Activated CD8-positive, alpha-beta T cell treated with anti-CD3 and anti-CD28 coated beads, Interleukin-2, amount 10 ng/mL, durations not matched to agents 7 days and 5 days (primary cell): ENCODE results near the gene PHACTR3. TPM values are rescaled to one million over a fixed set of nuclear protein-coding genes. Genes with fewer than 3 reads are reported as not detected.

ENCODE experiments used
- ATAC-seq: fragments of 150-1000 bp; cut with Tn5 transposase; one replicate; pipeline ENCODE4 v1.10.0; 2021; ENCODE audit warnings: moderate library complexity
- CTCF ChIA-PET: fragments of 350-600 bp; sonication (Branson Sonifier 250); formaldehyde crosslinking; loops from one replicate; lab custom pipeline; 2021; ENCODE audit warnings: antibody characterized with exemption; lab: Charles Lee
- POLR2A ChIA-PET: fragments of 350-600 bp; sonication (Branson Sonifier 250); formaldehyde crosslinking; loops from one replicate; lab custom pipeline; 2021; ENCODE audit warnings: antibody characterized with exemption; lab: Charles Lee
- DNase-seq: peaks from one replicate; pipeline ENCODE4 v3.0.0-alpha.2; 2020
- H3K27ac Mint-ChIP-seq: one replicate; pipeline ENCODE4 v1.8.0; 2021; ENCODE audit warnings: mild to moderate bottlenecking, mixed read lengths
- H3K27me3 Mint-ChIP-seq: one replicate; pipeline ENCODE4 v1.8.0; 2021; ENCODE audit warnings: low read depth, mixed read lengths
- H3K36me3 Mint-ChIP-seq: one replicate; pipeline ENCODE4 v1.8.0; 2021; ENCODE audit warnings: low read depth, mixed read lengths
- H3K4me1 Mint-ChIP-seq: one replicate; pipeline ENCODE4 v1.8.0; 2021; ENCODE audit warnings: low read depth, mixed read lengths
- H3K4me3 Mint-ChIP-seq: one replicate; pipeline ENCODE4 v1.8.0; 2021; ENCODE audit warnings: mild to moderate bottlenecking, mixed read lengths
- H3K9me3 Mint-ChIP-seq: one replicate; pipeline ENCODE4 v1.8.0; 2022; ENCODE audit warnings: mixed read lengths; ENCODE audit not compliant: insufficient read depth
- total RNA-seq, 2 experiments: library from RNA; stranded (reverse); gene quantifications; one replicate each; pipeline ENCODE4 v1.2.3, GENCODE V29; 2021

Gene PHACTR3
- total RNA-seq, 2 experiments from 2014 or later, result not detected

DNA sequence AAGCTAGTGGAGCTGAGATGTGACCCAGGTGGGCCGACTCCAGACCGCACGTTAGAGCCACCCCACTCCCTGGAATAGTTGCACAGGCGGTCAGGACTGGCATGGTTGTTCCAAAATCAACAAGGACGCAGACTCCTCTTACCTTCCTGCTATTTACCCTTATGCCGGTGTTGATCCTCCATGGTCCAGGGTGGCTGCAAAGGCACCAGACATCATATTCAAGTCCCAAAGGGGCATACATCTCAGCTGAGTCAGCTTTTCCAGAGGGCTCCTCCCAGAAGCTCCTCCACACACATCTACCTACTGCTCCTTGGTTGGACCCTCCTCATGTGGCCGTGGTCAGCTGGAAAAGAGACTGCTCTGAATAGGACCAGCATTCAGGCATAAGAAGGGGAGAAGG, 216.9 kb downstream of the PHACTR3 start:
- no peak for DNase-seq
- Mint-ChIP-seq H3K36me3 (no peaks in the 10 kb centered on the region), H3K4me3 (no peak overlapping the region), H3K27me3 (no peaks in the 10 kb centered on the region), H3K27ac (no peak overlapping the region), H3K4me1 (no peaks in the 10 kb centered on the region), H3K9me3 (no peaks in the 10 kb centered on the region)
- CTCF ChIA-PET, result no interaction called here
- POLR2A ChIA-PET, result no interaction called here
- no peak for ATAC-seq

DNA sequence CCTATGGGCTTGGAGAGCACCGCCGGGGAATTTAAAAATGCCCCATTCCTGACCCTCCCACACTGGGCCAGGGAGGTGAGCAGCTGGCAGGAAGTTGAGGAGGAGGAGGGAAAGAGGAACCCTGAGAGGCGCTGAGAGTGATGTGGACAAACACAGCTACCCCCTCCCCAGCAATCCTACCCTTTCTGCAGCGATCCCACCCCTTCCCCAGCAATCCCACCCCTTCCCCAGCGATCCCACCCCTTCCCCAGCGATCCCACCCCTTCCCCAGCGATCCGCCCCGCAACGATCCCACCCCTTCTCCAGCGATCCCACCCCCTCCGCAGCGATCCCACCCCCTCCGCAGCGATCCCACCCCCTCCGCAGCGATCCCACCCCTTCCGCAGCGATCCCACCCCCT, 217.4 kb downstream of the PHACTR3 start:
- CTCF ChIA-PET, result no interaction called here
- no peaks in the 10 kb centered on the region for H3K36me3 Mint-ChIP-seq
- no peak overlapping the region for H3K4me3 Mint-ChIP-seq
- DNase-seq (no peak), ATAC-seq (no peak)
- H3K27ac Mint-ChIP-seq, result no peak overlapping the region
- no peaks in the 10 kb centered on the region for H3K27me3 Mint-ChIP-seq
- POLR2A ChIA-PET, result no interaction called here
- no peaks in the 10 kb centered on the region for H3K4me1 Mint-ChIP-seq
- no peaks in the 10 kb centered on the region for H3K9me3 Mint-ChIP-seq

DNA sequence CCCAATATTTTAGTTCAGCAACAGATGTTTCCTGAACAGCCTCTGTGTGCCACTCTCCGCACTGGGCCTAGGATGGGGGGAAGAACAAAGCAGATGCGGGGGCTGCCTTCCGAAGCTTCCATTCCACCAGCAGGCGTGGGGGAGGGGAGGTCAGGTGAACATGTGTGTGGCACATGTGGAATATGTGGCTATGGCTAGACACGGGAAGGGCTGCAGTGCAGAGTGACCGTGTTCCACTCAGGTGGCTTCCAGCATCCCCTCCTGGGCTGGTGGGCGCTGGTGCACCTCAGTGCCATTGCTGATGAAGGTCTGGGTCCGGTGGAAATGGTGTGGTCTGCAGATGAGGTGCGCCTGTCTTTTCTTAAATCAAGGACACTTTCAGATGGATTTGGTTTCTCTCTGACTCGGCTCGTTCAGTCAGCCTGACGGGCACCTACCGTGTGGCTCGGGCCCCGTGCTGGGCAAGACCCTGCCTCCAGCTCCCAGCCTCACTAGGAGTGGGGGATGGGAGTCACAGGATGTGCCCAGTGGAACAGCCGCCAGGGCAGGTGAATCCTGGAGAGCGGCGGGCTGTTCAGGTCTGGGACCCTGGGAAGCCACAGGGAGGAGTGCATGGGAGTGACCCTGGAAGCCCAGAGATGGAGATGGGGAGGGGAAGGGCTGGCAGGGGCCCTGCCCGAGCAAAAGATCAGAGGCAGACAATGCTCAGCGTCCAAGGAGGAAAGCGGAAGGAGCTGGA, 218.1 kb downstream of the PHACTR3 start:
- CTCF ChIA-PET, result no interaction called here

DNA sequence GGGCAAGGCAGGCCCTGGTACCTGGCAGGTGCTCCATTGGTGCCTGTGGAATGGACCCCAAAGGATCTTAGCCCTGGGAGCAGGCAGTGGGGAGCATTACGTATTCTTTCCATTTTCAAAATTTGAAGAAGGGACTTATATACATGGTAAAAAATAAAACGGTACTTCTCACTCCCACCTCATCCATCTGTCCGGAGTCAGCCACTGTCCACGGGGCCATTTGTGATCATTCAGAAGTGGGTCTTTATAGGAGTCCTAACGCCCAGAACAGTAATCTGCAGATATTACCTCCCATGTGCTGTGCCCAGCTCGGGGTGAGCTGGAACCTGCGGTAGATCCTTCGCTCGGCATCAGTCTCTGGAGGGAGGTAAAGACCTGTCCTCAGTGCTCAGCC, 218.7 kb downstream of the PHACTR3 start:
- POLR2A ChIA-PET, result no interaction called here
- Mint-ChIP-seq H3K9me3 (no peaks in the 10 kb centered on the region), H3K27me3 (no peaks in the 10 kb centered on the region), H3K27ac (no peak overlapping the region), H3K4me3 (no peak overlapping the region), H3K4me1 (no peaks in the 10 kb centered on the region), H3K36me3 (no peaks in the 10 kb centered on the region)
- DNase-seq (no peak), ATAC-seq (no peak)
- CTCF ChIA-PET, result no interaction called here

More for the DNA sequence above, 218.1 kb downstream of the PHACTR3 start:
- Mint-ChIP-seq H3K27me3 (no peaks in the 10 kb centered on the region), H3K36me3 (no peaks in the 10 kb centered on the region), H3K4me1 (no peaks in the 10 kb centered on the region), H3K27ac (no peak overlapping the region), H3K9me3 (no peaks in the 10 kb centered on the region), H3K4me3 (no peak overlapping the region)
- ATAC-seq (no peak), DNase-seq (no peak)
- POLR2A ChIA-PET, result no interaction called here

DNA sequence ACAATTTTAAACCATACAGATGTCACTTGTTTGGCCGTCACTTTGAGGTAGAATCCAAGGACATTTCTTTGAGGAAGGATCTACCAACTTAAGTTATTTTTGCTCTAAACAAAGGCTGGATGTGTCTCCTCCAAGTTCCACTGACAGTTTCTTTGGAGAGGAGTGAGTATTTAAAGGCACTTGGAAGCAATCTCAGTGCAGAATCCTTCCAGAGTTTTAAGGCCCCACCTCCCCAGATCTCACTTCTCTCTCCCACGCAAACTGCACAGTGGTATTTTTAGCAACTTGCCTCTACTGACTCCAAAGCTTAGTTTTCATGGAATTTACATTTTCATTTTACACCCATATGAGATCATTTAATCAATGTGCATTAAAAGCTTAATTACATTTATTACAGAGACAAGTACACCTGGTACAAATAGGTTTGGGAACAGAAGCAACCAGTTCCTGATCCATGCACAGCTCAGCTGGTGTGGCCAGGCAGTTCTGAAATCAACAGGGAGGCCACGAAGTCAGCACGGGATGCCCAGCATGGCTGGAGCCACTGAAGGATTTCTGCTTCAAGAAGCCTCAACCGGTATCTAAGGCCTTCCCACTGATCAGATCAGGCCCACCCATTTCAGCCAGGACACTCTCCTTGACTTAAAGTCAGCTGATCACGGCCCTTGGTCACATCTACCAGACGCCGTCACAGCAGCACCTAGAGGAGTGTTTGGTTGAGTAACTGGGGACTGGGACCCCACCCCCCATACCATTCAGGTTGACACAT, 219.3 kb downstream of the PHACTR3 start:
- H3K9me3 Mint-ChIP-seq, result no peaks in the 10 kb centered on the region
- no peak overlapping the region for H3K27ac Mint-ChIP-seq
- ChIA-PET POLR2A (no interaction called here), CTCF (no interaction called here)
- no peaks in the 10 kb centered on the region for H3K4me1 Mint-ChIP-seq
- H3K36me3 Mint-ChIP-seq, result no peaks in the 10 kb centered on the region
- DNase-seq (no peak), ATAC-seq (no peak)
- no peaks in the 10 kb centered on the region for H3K27me3 Mint-ChIP-seq
- H3K4me3 Mint-ChIP-seq, result no peak overlapping the region

DNA sequence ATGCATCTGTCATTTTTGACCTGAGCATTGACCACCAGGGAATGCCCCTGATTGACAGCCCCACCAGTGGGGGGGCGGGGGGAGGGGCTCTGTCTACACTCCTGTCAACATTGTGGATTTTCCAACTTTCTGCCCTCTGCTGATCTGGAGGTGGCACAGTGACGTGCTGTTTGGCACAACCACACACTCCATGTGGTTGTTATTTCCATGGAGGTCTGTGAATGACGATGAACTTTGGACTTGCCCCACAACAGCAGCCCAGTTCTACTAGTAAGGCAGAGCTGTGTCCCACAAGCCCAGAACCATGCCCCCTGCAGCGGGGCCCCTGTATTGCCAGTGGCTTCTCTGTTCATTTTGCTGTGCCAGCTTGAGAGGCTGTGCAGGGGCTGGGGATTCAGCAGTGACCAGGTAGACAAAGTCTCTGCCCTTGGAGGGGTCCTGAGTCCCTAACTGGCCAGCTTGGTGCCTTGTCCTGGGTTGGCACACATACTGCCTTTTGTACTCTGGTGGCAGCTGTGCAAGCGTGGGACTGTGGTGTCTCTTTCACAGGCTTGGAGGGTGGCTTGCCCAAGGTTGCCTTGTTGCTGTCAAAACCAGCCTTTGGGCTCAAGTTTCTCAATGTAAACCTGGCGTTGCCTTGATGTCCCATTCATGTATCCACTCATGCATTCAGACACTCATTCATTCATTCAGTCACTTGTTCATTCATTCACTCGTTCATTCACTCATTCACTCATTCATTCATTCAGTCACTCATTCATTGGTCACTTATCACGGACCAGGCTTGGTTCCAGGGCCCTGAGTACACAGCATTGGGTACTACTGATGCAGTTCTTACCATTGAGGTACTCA, 220.6 kb downstream of the PHACTR3 start:
- H3K27ac Mint-ChIP-seq, result no peak overlapping the region
- ATAC-seq, result no peak
- no peak overlapping the region for H3K4me3 Mint-ChIP-seq
- peaks cover under 1% of the 10 kb centered on the region for H3K27me3 Mint-ChIP-seq
- no peak for DNase-seq
- no peaks in the 10 kb centered on the region for H3K4me1 Mint-ChIP-seq
- H3K9me3 Mint-ChIP-seq, result no peaks in the 10 kb centered on the region
- H3K36me3 Mint-ChIP-seq, result no peaks in the 10 kb centered on the region
- ChIA-PET CTCF (no interaction called here), POLR2A (no interaction called here)

DNA sequence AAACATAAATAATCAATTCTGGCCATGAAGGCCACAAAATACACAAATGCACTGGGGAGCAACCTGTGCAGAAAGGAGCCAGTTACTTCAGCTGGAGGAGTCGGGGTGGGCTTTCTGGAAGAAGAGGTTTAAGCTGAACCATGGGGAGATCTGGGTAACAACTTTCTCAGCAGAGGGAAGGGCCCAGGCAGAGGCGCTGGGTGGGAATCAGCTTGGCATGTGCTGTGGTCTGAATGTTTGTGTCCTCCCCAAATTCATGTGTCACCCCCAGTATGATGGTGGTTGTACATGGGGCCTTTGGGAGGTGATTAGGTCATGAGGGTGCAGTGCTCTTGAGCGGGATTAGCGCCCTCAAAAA, 221.2 kb downstream of the PHACTR3 start:
- ChIA-PET POLR2A (no interaction called here), CTCF (no interaction called here)
- Mint-ChIP-seq H3K27ac (no peak overlapping the region), H3K4me3 (no peak overlapping the region), H3K9me3 (no peaks in the 10 kb centered on the region), H3K36me3 (no peaks in the 10 kb centered on the region), H3K27me3 (peaks cover 3% of the 10 kb centered on the region), H3K4me1 (no peaks in the 10 kb centered on the region)
- DNase-seq (no peak), ATAC-seq (no peak)

DNA sequence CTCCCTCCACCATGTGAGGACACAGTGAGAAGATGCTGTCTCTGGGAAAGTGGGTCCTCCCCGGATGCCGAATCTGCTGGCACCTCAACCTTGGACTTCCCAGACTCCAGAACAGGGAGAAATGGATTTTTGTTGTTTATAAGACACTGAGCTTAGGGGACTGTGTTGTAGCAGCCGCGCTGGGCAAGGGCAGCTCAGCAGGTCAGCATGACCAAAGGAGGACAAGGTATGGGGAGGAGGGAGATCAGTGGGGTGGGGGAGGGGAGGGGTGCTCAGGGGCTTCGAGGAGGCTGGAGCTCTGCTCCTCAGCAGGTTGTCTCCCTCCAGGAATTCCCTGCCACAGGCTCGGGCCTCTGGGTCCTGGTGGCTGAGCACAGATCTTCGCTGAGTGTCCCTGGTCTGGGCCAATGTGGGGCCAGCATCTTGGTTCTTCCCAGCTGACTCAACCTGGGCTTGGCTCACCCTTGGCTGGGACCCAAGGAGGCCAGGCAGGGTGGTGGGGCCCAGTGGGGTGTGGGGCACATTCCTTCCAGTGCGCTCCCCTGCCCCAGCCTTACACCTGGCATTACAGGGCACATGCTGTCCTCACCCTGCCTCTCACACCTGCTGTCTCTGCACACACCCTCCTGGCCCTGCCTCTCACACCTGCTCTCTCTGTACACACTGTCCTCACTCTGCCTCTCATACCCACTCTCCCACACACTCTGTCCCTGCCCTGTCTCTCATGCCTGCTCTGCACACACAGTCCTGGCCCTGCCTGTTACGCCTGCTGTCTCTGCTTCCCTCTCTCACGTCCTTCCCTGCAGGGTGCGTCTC, 221.8 kb downstream of the PHACTR3 start:
- CTCF ChIA-PET, result no interaction called here
- ATAC-seq (no peak), DNase-seq (no peak)
- no peaks in the 10 kb centered on the region for H3K4me1 Mint-ChIP-seq
- H3K9me3 Mint-ChIP-seq, result no peaks in the 10 kb centered on the region
- no peak overlapping the region for H3K4me3 Mint-ChIP-seq
- H3K27ac Mint-ChIP-seq, result no peak overlapping the region
- no peaks in the 10 kb centered on the region for H3K36me3 Mint-ChIP-seq
- POLR2A ChIA-PET, result no interaction called here
- H3K27me3 Mint-ChIP-seq, result peaks cover 3% of the 10 kb centered on the region

DNA sequence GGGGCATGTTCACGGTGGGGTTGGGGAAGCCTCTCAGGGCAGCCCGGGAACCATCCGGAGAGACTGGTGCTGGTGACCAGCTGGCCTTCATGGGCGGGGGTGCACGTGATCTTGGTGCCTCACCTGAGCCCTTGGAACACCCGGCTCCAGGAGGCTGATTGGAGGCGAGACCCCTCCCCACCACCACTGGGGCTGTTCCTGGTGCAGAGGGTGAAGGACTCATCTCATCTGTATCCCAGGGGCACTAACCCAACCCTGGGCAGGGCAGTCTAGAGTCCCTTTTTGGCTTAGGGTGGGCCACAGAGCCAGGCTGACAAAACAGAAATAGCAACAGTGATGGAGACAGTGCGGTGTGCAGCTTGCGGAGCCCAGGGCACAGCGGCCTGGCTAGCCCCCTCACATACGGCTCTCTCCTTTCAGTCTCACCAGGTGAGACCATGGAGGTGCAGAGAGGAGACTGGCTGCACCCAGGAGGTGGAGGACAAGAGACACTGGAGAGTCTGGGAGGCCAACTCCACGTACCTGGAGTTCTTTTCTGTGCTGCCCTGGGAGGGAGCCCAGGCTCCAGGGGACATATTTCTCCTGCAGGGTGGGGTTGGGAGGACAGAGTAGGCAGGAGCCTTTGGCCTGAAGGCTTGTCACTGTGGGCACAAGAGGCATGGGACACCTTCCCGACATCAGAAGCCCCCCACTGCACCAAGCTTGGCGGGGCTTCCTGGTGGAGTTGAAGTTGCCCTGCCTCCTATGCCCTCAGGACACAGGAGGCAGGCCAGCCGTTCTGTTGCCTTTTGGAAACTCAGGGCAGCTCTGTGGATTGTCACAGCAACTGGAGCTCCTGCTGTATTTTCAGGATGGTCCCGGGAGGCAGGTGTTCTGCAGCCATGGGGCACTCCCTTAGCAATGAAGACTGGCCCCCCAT, 223.1 kb downstream of the PHACTR3 start:
- CTCF ChIA-PET, result no interaction called here
- POLR2A ChIA-PET, result no interaction called here
- peaks cover 3% of the 10 kb centered on the region for H3K27me3 Mint-ChIP-seq
- H3K4me1 Mint-ChIP-seq, result no peaks in the 10 kb centered on the region
- no peak overlapping the region for H3K4me3 Mint-ChIP-seq
- ATAC-seq, result no peak
- no peak overlapping the region for H3K27ac Mint-ChIP-seq
- no peak for DNase-seq
- H3K9me3 Mint-ChIP-seq, result no peaks in the 10 kb centered on the region
- no peaks in the 10 kb centered on the region for H3K36me3 Mint-ChIP-seq

DNA sequence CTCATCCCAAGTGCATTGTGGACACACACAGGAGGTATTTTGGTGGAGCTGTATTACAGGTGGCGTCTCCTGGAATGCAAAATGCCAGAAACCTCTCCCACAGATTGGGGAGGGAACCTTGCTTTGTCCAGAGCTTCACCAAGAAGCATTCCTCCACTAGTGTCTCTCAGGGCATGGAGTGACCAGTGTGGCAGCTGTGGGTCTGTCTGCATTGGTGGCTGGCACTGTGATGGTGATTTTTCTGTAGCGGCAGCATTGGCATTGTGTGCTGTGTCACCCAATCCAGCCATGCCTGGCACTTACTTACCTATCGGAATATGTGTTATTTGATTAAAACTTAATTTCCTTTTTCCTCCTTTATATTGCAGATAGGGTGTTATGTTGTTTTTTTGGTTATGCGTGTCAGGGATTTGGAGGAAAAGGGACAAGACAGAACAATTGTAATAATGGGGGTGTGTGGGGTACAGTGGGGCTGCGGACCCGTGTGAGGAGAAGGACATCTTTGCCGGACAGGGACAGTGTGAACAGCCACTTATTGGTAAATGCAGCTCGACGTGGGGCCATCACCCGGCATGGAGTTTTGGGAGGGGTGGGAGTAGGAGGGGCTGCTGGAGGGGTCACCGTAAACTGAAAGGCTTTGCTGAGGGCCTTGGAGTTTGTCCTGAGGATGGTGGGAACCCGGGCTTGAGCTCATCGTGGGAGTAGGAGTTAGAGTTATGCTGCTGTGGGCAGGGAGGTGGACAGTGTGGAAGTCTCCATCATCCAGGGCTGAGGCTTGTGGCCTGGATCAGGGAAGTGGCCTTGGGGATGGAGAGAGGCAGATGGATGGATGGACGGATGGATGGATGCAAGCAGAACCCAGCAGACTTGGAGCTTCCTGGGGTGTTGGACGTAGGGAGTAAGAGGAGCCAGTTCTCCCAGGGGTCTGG, 224.0 kb downstream of the PHACTR3 start:
- no peak for ATAC-seq
- H3K27me3 Mint-ChIP-seq, result peaks cover 3% of the 10 kb centered on the region
- no peaks in the 10 kb centered on the region for H3K9me3 Mint-ChIP-seq
- CTCF ChIA-PET, result no interaction called here
- no peak overlapping the region for H3K4me3 Mint-ChIP-seq
- DNase-seq, result no peak
- POLR2A ChIA-PET, result no interaction called here
- H3K36me3 Mint-ChIP-seq, result no peaks in the 10 kb centered on the region
- H3K4me1 Mint-ChIP-seq, result no peaks in the 10 kb centered on the region
- H3K27ac Mint-ChIP-seq, result no peak overlapping the region
